Uterus (tissue), 2 donors: ENCODE measurements around the gene DCAF5.

ENCODE experiments used
- CTCF ChIP-seq, 4 experiments: fragments of 200-600 bp in 2 of 4; fragments of 450-650 bp in 2 of 4; sonication (generic) in 2 of 4; IDR thresholded peaks; one replicate each; pipeline ENCODE4 v1.5.1; 2016 to 2019; ENCODE audit warnings: antibody characterized with exemption in 4 of 4, mild to moderate bottlenecking in 2 of 4, moderate library complexity in 1 of 4
- POLR2A ChIP-seq, 2 donors: fragments of 450-650 bp; IDR thresholded peaks; one replicate each; pipeline ENCODE4 v1.6.1; 2016; ENCODE audit warnings: antibody characterized with exemption in 2 of 2, mild to moderate bottlenecking in 1 of 2, moderate library complexity in 1 of 2

- no peak for TF ChIP-seq CTCF (IDR thresholded peaks at IDR 0.05)
- TF ChIP-seq POLR2A (IDR thresholded peaks at IDR 0.05): no peak
Measured at GRCh38 chr14:69013943-69014782, 138.8 kb downstream of the DCAF5 start.
